ENCODE results near the gene PSEN2.

The PSEN2 gene

DNA sequence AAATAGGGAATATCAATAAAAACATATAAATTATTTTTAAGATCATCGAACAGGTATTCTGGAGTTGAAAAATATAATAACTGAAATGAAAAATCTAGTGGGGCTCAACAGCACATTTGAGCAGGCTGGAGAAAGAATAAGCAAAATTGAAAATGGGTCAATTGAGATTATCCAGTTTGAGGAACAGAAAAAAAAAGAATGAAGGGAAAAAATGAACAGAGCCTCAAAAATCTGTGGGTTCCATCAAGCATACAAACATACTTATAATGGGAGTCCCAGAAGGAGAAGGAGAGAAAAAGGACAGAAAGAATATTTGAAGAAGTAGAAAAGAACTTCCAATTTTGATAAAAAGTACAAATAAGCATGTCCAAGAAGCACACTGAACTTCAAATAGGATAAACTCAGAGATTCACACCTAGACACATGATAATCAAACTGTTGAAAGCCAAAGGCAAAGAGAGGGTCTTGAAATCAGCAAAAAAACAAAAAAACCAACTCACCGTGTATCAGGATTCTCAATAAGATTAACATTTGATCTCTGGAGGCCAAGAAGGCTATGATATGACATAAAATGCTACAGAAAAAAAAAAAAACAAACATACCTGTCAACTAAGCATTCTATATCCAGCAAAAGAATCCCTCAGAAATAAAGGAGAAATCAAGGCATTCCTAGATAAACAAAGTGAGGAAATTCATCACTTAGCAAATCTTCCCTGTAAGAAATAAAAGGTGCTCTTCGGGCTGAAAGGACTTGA is 64.2 kb downstream of the PSEN2 start:
- Histone ChIP-seq H4K20me1 (no peaks in the 10 kb centered on the region), H3K36me3 (no peaks in the 10 kb centered on the region), H3K27ac (no peak overlapping the region), H3K9me3 (peaks cover 36% of the 10 kb centered on the region), H3K4me3 (no peak overlapping the region), H3K4me2 (no peak overlapping the region), H3K4me1 (peaks cover 18% of the 10 kb centered on the region), H3K9ac (no peak overlapping the region), H3K27me3 (no peaks in the 10 kb centered on the region)
- no peak for TF ChIP-seq Cebpa-rat (IDR thresholded peaks at IDR 0.05)

DNA sequence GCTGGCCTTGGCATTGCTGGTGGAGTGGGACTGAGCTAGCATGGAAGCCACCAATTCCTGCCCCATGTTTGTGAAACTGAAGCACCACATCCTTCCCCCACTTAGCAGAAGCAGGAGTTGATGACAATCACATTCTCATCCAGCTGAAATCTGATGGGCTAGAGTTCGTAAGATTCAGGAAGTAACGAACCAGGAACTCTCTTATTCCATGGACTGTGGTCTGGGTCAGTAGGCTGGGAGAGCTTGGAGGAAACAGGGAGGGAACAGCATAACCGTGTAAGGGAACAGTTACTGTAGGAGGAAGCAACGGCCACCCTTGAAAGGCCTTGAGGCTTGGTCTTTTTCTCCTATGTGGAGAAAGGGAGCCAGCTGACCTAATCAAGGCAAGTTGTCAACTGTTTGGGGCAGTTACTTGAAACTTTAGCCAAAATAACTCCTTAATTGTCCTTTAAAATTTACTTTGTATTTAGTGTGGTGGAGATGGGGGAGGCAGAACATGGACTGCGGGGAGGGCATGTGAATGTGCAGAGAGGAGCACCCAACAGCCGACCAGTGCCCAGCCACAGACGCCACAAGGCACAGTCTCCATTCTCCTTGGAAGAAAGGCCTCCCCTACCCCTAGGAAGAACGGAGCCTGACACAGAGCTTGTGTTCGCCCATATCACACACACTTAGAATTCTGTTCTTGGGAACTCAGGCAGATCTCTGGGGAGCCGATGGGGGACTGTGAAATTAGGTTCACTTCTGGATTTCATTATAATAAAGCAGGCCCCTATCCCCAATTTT is 67.7 kb downstream of the PSEN2 start:
- no peak for TF ChIP-seq Cebpa-rat (IDR thresholded peaks at IDR 0.05)
- H3K4me3 ChIP-seq = no peak overlapping the region
- peaks cover 47% of the 10 kb centered on the region for H3K4me1 ChIP-seq
- H4K20me1 ChIP-seq = peaks cover 15% of the 10 kb centered on the region
- no peaks in the 10 kb centered on the region for H3K27me3 ChIP-seq
- peaks cover 27% of the 10 kb centered on the region for H3K9me3 ChIP-seq
- H3K27ac ChIP-seq = peak overlapping the region; percentile 94; the same call in 1 of the 2 replicates
- H3K36me3 ChIP-seq = no peaks in the 10 kb centered on the region
- peak overlapping the region; percentile 96 for H3K4me2 ChIP-seq
- peak overlapping the region; percentile 90; the same call in 1 of the 2 replicates for H3K9ac ChIP-seq

DNA sequence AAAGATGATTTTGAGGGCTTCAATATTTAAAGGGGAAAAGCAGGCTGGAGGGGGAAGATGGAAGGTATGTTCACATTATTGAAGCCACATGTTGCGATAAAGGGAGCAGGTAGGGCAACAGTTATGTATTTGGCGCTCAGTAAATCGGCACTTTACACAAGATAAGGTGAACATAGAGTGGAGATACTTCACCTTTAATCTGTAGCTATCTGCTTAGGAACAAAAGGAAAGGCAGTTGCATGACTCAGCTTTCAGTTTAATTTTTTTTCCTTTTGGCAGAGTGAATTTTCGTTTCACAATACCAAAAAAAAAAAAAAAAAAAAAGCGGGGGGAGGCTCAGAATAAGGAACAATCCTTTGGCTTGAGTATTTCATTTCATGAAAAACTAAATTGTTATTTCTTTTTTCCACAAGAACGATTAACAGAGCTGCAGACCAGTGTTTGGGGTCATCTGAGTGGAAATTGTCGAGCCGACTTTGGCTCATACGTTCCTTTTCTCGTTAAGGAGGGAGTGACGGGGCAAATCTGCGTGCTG is 68.6 kb downstream of the PSEN2 start:
- peak overlapping the region; percentile 94 for H3K27ac ChIP-seq
- no peaks in the 10 kb centered on the region for H3K36me3 ChIP-seq
- H3K27me3 ChIP-seq = no peaks in the 10 kb centered on the region
- H3K4me2 ChIP-seq = peak overlapping the region; percentile 96
- peaks cover 55% of the 10 kb centered on the region for H3K4me1 ChIP-seq
- H3K4me3 ChIP-seq = peak overlapping the region; percentile 91
- peaks cover 19% of the 10 kb centered on the region for H3K9me3 ChIP-seq
- peaks cover 23% of the 10 kb centered on the region for H4K20me1 ChIP-seq
- no peak for TF ChIP-seq Cebpa-rat (IDR thresholded peaks at IDR 0.05)
- peak overlapping the region; percentile 90 for H3K9ac ChIP-seq

DNA sequence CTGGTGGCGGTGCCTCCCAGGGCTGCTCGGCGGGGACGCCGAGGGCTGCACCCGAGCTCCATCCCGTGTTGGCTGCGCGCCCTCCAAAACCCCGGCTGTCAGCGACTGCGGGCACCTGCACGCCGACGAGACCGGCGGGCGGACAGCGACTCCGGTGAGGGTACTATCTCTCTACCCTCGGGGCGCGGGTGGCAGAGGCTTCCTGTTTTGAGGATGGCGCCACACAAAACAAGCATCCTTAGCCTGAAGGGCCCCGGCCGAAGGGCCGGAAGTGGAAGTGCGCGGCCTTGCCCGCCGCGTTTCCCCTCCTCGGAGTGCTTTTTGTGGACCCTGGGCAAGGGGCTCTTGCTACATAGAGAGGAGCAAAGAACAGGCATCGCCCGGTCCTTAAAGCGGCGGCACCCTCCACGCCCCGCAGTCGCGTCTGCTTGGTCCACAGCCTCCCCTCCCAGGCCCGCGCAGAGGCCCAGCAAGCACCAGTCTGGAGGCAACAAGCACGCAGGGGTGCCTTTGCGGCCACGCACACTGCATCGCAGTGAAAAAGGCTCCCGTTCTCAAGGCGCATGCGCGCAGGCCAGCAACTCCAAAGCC is 69.1 kb downstream of the PSEN2 start:
- peak overlapping the region; percentile 94 for H3K27ac ChIP-seq
- peak overlapping the region; percentile 90 for H3K9ac ChIP-seq
- H3K4me2 ChIP-seq = peak overlapping the region; percentile 96
- peaks cover 13% of the 10 kb centered on the region for H3K9me3 ChIP-seq
- no peaks in the 10 kb centered on the region for H3K27me3 ChIP-seq
- peaks cover 29% of the 10 kb centered on the region for H4K20me1 ChIP-seq
- no peaks in the 10 kb centered on the region for H3K36me3 ChIP-seq
- peaks cover 59% of the 10 kb centered on the region for H3K4me1 ChIP-seq
- no peak for TF ChIP-seq Cebpa-rat (IDR thresholded peaks at IDR 0.05)
- H3K4me3 ChIP-seq = peak overlapping the region; percentile 91

DNA sequence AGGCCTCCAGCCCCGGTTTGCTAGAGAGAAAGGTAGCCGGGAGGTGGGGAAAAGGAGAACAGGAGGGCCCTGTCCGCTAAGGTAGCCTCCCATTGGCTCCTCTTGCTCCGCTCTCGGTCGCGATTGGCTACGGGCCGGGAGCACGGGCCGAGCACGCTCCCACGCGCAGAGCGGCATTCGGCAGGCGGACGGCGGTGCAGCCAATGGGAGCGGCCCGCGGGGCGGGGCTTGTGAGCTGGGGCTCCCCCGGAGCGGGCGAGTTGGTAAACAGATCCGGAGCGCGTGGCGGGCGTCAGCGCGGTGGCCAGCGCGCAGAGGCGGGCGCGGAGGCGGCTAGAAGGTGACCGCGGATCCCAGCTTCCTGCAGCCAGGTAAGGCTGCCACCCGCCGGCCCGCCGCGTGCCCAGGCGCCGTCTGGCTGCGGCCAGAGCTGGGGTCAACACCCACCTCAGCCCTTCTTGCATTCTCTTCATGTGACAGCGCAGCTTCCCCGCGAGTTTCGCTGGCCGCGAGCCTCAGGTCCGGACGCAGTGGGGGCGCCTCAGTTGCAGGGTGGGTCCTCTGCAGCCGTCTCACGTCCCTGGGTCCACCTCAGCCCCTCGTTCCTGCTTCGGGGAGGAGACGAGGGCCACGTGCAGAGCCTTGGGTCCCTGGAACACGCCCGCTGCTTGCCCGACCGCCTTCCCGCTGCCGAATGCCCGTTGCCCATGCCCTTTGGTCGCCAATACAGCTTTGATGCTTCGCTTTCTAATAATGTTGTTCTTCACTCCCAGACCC is 69.8 kb downstream of the PSEN2 start, which contains the start of gene COQ8A:
TSS of gene COQ8A (plus strand) at position 266 of the 777 bp plus-strand sequence. CDS start 21,092 bp downstream, outside the sequence.
- H4K20me1 ChIP-seq = peaks cover 35% of the 10 kb centered on the region
- H3K9me3 ChIP-seq = peaks cover 7% of the 10 kb centered on the region
- H3K4me1 ChIP-seq = peaks cover 65% of the 10 kb centered on the region
- no peaks in the 10 kb centered on the region for H3K27me3 ChIP-seq
- H3K4me3 ChIP-seq = peak within 1 kb of the TSS; percentile 91
- peak within 1 kb of the TSS; percentile 94 for H3K27ac ChIP-seq
- H3K36me3 ChIP-seq = 0 out of 2 replicates have a peak, but pooled peaks cover 5% of the 10 kb centered on the region
- no peak for TF ChIP-seq Cebpa-rat (IDR thresholded peaks at IDR 0.05)
- H3K4me2 ChIP-seq = peak within 1 kb of the TSS; percentile 98
- H3K9ac ChIP-seq = peak within 1 kb of the TSS; percentile 91

DNA sequence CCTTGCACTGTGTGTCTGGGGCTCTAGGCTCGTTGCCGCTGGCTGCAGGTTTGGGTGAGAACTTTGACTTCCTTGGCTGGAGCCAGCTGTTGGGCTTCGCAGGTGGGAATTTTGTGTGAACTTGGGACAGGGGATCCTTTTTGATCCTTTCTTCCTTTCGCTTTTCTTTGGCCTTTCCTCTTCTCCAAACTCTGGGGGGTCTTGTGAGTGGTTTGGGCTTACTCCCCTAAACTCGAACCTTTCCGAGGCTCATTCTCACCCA is 70.3 kb downstream of the PSEN2 start:
- Histone ChIP-seq H3K4me3 (peak overlapping the region; percentile 91), H3K4me2 (peak overlapping the region; percentile 98), H3K27me3 (no peaks in the 10 kb centered on the region), H4K20me1 (peaks cover 41% of the 10 kb centered on the region), H3K4me1 (peaks cover 71% of the 10 kb centered on the region), H3K36me3 (0 out of 2 replicates have a peak, but pooled peaks cover 5% of the 10 kb centered on the region), H3K27ac (peak overlapping the region; percentile 78), H3K9me3 (peaks cover 1% of the 10 kb centered on the region), H3K9ac (peak overlapping the region; percentile 91)
- TF ChIP-seq Cebpa-rat (IDR thresholded peaks at IDR 0.05) = no peak

DNA sequence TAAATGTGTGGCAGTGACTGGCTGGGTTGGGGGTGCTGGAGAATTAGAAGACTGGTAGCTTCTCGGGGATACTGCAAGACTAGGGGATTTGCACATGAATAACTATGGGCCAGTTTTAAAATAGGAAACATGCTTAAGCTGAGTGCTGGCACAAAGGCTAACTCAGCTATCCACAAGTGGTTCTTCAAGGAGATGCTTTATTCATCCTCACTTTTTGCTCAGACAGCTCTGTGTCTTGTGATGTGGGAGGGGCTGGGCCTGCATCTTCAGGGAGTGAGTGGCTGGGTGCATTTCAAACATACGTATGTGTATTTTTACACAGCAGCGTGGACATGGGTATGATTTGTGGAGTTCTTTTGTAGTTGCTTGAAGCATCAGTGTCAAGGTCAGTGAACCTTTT is 72.0 kb downstream of the PSEN2 start:
- Histone ChIP-seq H3K27me3 (no peaks in the 10 kb centered on the region), H3K4me3 (no peak overlapping the region), H3K36me3 (0 out of 2 replicates have a peak, but pooled peaks cover 5% of the 10 kb centered on the region), H4K20me1 (peaks cover 57% of the 10 kb centered on the region), H3K4me2 (peak overlapping the region; percentile 98), H3K9ac (no peak overlapping the region), H3K4me1 (peaks cover 76% of the 10 kb centered on the region), H3K27ac (no peak overlapping the region), H3K9me3 (no peaks in the 10 kb centered on the region)
- no peak for TF ChIP-seq Cebpa-rat (IDR thresholded peaks at IDR 0.05)

DNA sequence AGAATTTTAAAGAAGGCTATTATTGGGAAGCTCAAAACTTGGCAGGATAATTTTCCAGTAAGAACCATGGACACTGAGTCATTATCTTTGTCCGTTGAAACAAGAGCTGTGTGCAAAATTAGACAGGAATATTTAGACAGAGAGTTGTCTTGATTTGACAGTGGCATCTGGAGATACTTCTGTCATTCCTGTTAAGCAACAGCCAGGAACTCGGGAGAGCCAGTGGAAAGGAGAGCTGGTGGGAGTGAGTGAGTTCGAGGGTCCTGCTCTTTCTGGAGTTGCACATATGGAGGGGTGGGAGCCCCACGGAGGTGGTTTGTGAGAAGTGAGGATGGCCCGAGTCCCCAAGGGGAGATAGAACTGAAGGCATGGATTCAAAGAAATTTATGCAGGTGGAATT is 72.7 kb downstream of the PSEN2 start:
- H3K4me2 ChIP-seq = peak overlapping the region; percentile 98; the same call in 1 of the 2 replicates

DNA sequence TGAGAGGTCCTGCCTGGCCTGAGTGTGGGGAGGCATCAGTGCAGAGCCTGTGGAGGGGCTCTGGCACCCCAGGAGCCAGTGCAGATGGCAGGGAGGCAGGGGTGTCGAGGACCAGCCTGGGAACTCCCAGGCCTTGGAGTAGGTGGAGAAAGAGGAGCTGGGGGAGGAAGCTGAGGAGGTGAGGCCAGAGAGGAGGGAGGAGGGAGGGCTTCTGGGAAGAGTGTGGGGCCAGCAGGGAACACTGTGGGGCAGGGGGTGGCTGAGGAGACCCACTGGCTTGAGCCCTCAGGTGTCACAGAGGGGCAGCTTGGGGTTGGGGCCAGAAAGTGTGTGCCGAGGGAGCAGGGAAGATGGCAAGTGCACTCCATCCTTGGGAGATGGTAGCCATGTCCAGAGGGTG is 73.5 kb downstream of the PSEN2 start:
- Histone ChIP-seq H3K27me3 (no peaks in the 10 kb centered on the region), H3K9ac (no peak overlapping the region), H3K4me2 (peak overlapping the region; percentile 39), H3K36me3 (peaks cover 16% of the 10 kb centered on the region; the same call in 1 of the 2 replicates), H3K27ac (0 out of 2 replicates have a peak overlapping the region, but pooled peaks have one; percentile 22), H3K4me3 (no peak overlapping the region), H3K4me1 (peaks cover 64% of the 10 kb centered on the region), H3K9me3 (peaks cover 6% of the 10 kb centered on the region; the same call in 1 of the 2 replicates), H4K20me1 (peaks cover 73% of the 10 kb centered on the region)
- TF ChIP-seq Cebpa-rat (IDR thresholded peaks at IDR 0.05) = no peak

More for the DNA sequence above, 72.7 kb downstream of the PSEN2 start:
- Histone ChIP-seq H3K9me3 (peaks cover 5% of the 10 kb centered on the region; the same call in 1 of the 2 replicates), H3K4me1 (peaks cover 72% of the 10 kb centered on the region), H3K4me3 (no peak overlapping the region), H3K27ac (no peak overlapping the region), H3K9ac (no peak overlapping the region), H3K36me3 (peaks cover 9% of the 10 kb centered on the region; the same call in 1 of the 2 replicates), H4K20me1 (peaks cover 65% of the 10 kb centered on the region), H3K27me3 (no peaks in the 10 kb centered on the region)
- TF ChIP-seq Cebpa-rat (IDR thresholded peaks at IDR 0.05) = no peak
